CD4-positive, CD25-positive, alpha-beta regulatory T cell (primary cell): ENCODE data around the gene PRKCE. TPM values are rescaled to one million over a fixed set of nuclear protein-coding genes. Genes with fewer than 3 reads are reported as not detected.

Experiments used
- ATAC-seq, 2 donors: fragments of 150-1000 bp; cut with Tn5 transposase; one replicate each; pipeline ENCODE4 v1.10.0; 2021; ENCODE audit warnings: low read depth in 2 of 2, moderate number of reproducible peaks in 2 of 2, moderate library complexity in 1 of 2
- DNase-seq, 3 donors: peaks; one replicate each; pipeline versions ENCODE4 v3.0.0 to v3.0.0-alpha.2; 2012 to 2022; ENCODE audit warnings: mixed read lengths in 1 of 3
- H3K27ac ChIP-seq: one replicate; pipeline ENCODE4 v1.7.0; 2013; ENCODE audit warnings: mild to moderate bottlenecking, low read length; ENCODE audit not compliant: insufficient read depth, poor library complexity, severe bottlenecking
- H3K27me3 ChIP-seq: one replicate; pipeline ENCODE4 v1.7.0; 2013; ENCODE audit warnings: low read length; ENCODE audit not compliant: control insufficient read depth, insufficient read depth
- H3K36me3 ChIP-seq: one replicate; pipeline ENCODE4 v1.7.0; 2013; ENCODE audit warnings: mild to moderate bottlenecking, low read length, moderate library complexity; ENCODE audit not compliant: control insufficient read depth, insufficient read depth
- H3K4me1 ChIP-seq: 2 replicates; pipeline ENCODE4 v1.7.0; 2013; ENCODE audit warnings: mild to moderate bottlenecking, low read length; ENCODE audit not compliant: insufficient read depth, control insufficient read depth, poor library complexity, severe bottlenecking
- H3K4me3 ChIP-seq: one replicate; pipeline ENCODE4 v1.7.0; 2013; ENCODE audit warnings: low read depth, mild to moderate bottlenecking, low read length, moderate library complexity
- H3K9me3 ChIP-seq, 2 experiments: 1 replicate in 1 of 2; 2 replicates in 1 of 2; pipeline ENCODE4 v1.7.0; 2013; ENCODE audit warnings: low read length in 2 of 2, mild to moderate bottlenecking in 1 of 2, moderate library complexity in 1 of 2; ENCODE audit not compliant: control insufficient read depth in 2 of 2
- H3K27ac Mint-ChIP-seq, 3 donors: one replicate each; pipeline ENCODE4 v1.8.0; 2020 to 2022; ENCODE audit warnings: mild to moderate bottlenecking in 3 of 3, mixed read lengths in 3 of 3, moderate library complexity in 2 of 3
- H3K27me3 Mint-ChIP-seq: one replicate; pipeline ENCODE4 v1.8.0; 2022; ENCODE audit warnings: mild to moderate bottlenecking, mixed read lengths
- H3K36me3 Mint-ChIP-seq: one replicate; pipeline ENCODE4 v1.8.0; 2020; ENCODE audit warnings: mixed read lengths
- H3K4me1 Mint-ChIP-seq, 4 donors: one replicate each; pipeline ENCODE4 v1.8.0; 2020 to 2022; ENCODE audit warnings: mixed read lengths in 4 of 4, mild to moderate bottlenecking in 1 of 4
- H3K4me3 Mint-ChIP-seq, 4 donors: one replicate each; pipeline ENCODE4 v1.8.0; 2020 to 2022; ENCODE audit warnings: mild to moderate bottlenecking in 4 of 4, mixed read lengths in 4 of 4, moderate library complexity in 3 of 4
- H3K9me3 Mint-ChIP-seq, 7 donors: one replicate each; pipeline ENCODE4 v1.8.0; 2020 to 2022; ENCODE audit warnings: mixed read lengths in 7 of 7, mild to moderate bottlenecking in 3 of 7, moderate library complexity in 2 of 7
- polyA plus RNA-seq, 4 donors: library from polyadenylated mRNA; unstranded; fragments of 300-500 nt; fragmentation: Illumina TruSeq; gene quantifications; one replicate each; pipeline ENCODE4 v1.2.3, GENCODE V29; 2021
- total RNA-seq: library from RNA; stranded (reverse); gene quantifications from one replicate; pipeline ENCODE4 v1.2.3, GENCODE V29; 2022

PRKCE gene
- total and polyA plus RNA-seq, 5 donors from 2014 or later: 0.78 to 16.5 (median 1.3) TPM

DNA sequence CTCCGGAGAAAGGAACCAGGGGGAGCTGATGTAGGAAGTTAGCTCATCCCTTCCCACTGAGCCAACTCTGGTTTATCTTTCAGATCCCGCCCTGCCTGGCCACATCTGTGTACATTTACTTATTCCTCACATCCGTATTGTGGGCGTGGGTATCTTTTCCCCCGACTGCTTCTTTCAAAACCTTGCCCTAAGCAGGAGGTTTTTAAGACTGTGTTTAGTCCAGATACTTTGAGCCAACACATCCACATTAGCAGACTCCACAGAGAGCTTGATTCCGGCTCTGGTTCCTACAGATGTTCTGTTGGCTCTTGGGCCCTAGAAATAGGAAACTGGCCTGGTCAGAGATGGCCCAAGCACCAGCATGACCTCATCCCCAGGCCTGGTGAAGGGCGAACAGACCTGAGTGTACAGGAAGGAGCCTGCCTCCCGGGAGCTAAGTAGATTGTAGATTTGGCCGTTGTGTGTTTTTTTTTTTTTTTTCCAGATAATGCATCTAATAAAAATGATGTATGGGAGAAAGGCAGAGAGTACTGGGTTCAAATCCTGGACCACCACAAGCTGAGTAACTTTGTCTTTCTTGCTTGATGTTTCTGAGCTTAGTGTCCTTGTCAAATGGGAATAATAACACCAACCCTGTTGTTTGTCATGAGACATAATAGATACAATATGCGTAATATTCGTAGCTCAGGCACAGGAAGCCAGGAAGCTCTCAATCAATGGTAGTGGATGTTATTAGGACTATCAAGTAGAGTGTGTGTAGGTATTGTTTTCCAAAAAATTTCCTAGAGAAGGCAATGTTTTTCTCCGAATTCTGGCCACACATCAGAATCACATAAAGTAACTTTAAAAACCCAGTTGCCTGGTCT, 92.3 kb downstream of the PRKCE start:
- Histone ChIP-seq H3K9me3 (no peaks in the 10 kb centered on the region), H3K4me3 (no peak overlapping the region), H3K36me3 (no peaks in the 10 kb centered on the region), H3K27me3 (no peaks in the 10 kb centered on the region), H3K4me1 (no peaks in the 10 kb centered on the region), H3K27ac (no peak overlapping the region)
- no peaks in the 10 kb centered on the region for H3K36me3 Mint-ChIP-seq
- H3K9me3 Mint-ChIP-seq: peaks cover 0 to 9% (median 1%) of the 10 kb centered on the region in 7 donors
- ATAC-seq (no peak), DNase-seq (no peak)
- peaks cover 0 to 6% (median 1%) of the 10 kb centered on the region in 4 donors for H3K4me1 Mint-ChIP-seq
- no peak overlapping the region for H3K27ac Mint-ChIP-seq
- no peak overlapping the region for H3K4me3 Mint-ChIP-seq
- H3K27me3 Mint-ChIP-seq: peaks cover 6% of the 10 kb centered on the region

DNA sequence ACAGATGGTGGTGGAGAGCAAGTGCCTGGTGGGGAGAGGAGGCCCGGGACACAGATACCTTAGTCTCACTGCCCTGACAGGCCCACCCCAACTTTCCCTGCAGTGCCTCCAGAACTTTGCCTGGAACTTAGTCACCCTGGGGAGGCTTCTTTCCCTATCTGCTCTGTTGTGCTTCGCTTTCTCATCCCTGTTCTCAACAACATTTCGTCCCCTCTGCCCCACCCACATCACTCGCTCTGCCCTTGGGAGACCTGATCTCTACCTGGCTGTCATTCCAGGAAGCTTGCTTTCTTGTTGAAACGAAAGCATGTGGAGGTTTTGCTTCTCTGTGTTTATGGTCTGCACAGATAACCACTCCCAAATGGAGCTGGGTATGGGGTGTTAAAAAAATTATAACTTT, 93.8 kb downstream of the PRKCE start:
- no peak overlapping the region for H3K27ac ChIP-seq
- no peaks in the 10 kb centered on the region for H3K4me1 ChIP-seq
- H3K36me3 ChIP-seq: no peaks in the 10 kb centered on the region
- H3K27me3 ChIP-seq: no peaks in the 10 kb centered on the region
- ATAC-seq (no peak), DNase-seq (no peak)
- Mint-ChIP-seq H3K9me3 (peaks cover 0 to 9% (median 1%) of the 10 kb centered on the region in 7 donors), H3K4me3 (no peak overlapping the region), H3K4me1 (peaks cover 0 to 8% (median 1%) of the 10 kb centered on the region in 4 donors), H3K27me3 (peaks cover 6% of the 10 kb centered on the region), H3K27ac (no peak overlapping the region), H3K36me3 (no peaks in the 10 kb centered on the region)
- H3K4me3 ChIP-seq: no peak overlapping the region
- H3K9me3 ChIP-seq: no peaks in the 10 kb centered on the region

DNA sequence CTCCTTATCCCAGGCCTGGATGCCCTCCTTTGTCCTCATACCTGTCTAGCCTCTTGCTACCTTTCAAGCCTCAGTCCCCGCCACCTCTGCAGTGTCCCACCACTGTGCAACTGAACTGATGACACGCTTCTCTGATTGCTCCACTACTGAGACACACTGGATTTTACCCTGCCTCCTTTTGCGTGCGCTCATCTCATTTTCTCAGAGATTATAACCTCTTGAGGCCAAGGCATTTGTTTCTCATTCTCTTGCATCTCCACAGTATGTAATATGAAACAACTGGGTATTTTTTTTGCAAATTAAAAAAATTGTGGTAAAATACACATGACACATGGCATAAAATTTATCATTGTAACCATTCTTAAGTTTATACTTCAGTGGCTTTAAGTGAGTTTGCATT, 95.4 kb downstream of the PRKCE start:
- no peak for DNase-seq
- Mint-ChIP-seq H3K9me3 (peaks cover 0 to 9% (median 3%) of the 10 kb centered on the region in 7 donors), H3K4me3 (no peak overlapping the region)

DNA sequence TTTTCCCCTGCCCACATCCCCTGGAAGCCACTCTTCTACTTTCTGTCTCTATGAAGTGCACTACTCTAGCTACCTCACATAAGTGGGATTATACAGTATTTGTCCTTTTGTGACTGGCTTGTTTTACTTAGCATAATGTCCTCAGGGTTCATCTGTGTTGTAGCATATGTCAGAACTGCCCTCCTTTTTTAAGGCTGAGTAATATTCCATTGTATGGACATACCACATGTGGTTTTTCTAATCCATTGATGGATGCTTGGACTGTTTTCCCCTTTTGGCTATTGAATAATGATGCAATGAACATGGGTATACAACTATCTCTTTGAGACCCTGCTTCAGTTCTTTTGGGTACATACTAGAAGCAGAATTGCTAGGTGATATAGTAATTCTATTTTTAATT, 95.9 kb downstream of the PRKCE start:
- Mint-ChIP-seq H3K4me1 (peaks cover 0 to 9% (median 2%) of the 10 kb centered on the region in 4 donors), H3K9me3 (peaks cover 0 to 9% (median 3%) of the 10 kb centered on the region in 7 donors), H3K27me3 (peaks cover 6% of the 10 kb centered on the region), H3K4me3 (no peak overlapping the region), H3K36me3 (no peaks in the 10 kb centered on the region), H3K27ac (no peak overlapping the region)
- H3K27ac ChIP-seq: no peak overlapping the region
- H3K9me3 ChIP-seq: no peaks in the 10 kb centered on the region
- no peak for DNase-seq
- no peaks in the 10 kb centered on the region for H3K36me3 ChIP-seq
- no peaks in the 10 kb centered on the region for H3K27me3 ChIP-seq
- no peak overlapping the region for H3K4me3 ChIP-seq
- ATAC-seq: no peak
- H3K4me1 ChIP-seq: no peaks in the 10 kb centered on the region

More for the DNA sequence above, 95.4 kb downstream of the PRKCE start:
- H3K27me3 ChIP-seq: no peaks in the 10 kb centered on the region
- H3K36me3 ChIP-seq: no peaks in the 10 kb centered on the region
- ATAC-seq: no peak
- H3K4me3 ChIP-seq: no peak overlapping the region
- H3K9me3 ChIP-seq: no peaks in the 10 kb centered on the region
- H3K36me3 Mint-ChIP-seq: no peaks in the 10 kb centered on the region
- H3K4me1 ChIP-seq: no peaks in the 10 kb centered on the region
- H3K27ac ChIP-seq: no peak overlapping the region
- peaks cover 0 to 11% (median 2%) of the 10 kb centered on the region in 4 donors for H3K4me1 Mint-ChIP-seq
- peaks cover 6% of the 10 kb centered on the region for H3K27me3 Mint-ChIP-seq
- no peak overlapping the region for H3K27ac Mint-ChIP-seq

DNA sequence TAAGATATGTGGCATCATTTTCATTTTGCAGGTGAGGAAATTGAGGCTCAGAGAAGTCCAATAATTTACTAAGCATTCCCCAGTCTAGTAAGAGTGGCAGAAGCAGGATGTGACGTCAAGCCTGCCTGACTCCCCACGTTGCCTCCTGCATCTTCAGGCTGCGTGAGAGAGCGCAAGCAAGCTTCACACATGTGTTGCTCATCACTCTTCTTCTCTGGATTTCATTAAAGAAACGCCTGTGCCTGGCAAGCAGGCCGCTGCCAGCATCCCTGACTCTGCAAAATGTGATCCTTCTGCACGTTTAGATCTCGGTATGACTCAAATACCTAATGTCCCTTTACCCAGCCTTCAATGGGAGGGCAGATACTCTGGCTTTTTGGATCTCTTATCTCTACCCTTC, 96.8 kb downstream of the PRKCE start:
- Histone ChIP-seq H3K36me3 (no peaks in the 10 kb centered on the region), H3K9me3 (no peaks in the 10 kb centered on the region), H3K27ac (no peak overlapping the region), H3K27me3 (no peaks in the 10 kb centered on the region), H3K4me3 (no peak overlapping the region), H3K4me1 (no peaks in the 10 kb centered on the region)
- peaks cover 0 to 9% (median 2%) of the 10 kb centered on the region in 4 donors for H3K4me1 Mint-ChIP-seq
- ATAC-seq (no peak), DNase-seq (no peak)
- H3K27ac Mint-ChIP-seq: peak overlapping the region in 1 of 3 donors; percentile 53
- peaks cover 6% of the 10 kb centered on the region for H3K27me3 Mint-ChIP-seq
- no peak overlapping the region for H3K4me3 Mint-ChIP-seq
- peaks cover 0 to 9% (median 3%) of the 10 kb centered on the region in 7 donors for H3K9me3 Mint-ChIP-seq
- H3K36me3 Mint-ChIP-seq: no peaks in the 10 kb centered on the region

DNA sequence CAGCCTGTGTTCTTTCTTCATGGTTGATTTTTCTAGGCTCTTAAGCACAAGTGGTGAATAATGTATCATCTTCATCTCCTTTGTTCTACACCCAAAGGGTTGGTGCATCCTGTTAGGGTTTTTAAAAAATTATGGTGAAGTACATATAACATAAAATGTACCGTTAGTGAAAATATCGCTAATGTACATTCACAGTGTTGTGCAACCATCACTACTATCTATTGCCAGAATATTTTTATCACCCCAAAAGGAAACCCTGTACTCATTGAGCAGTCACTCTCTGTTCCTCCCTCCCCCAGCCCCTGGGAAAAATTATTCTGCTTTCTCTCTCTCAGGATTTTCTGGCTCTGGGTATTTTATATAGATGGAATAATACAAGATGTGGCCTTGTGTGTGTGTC, 98.5 kb downstream of the PRKCE start:
- Histone ChIP-seq H3K36me3 (no peaks in the 10 kb centered on the region), H3K4me3 (no peak overlapping the region), H3K27ac (no peak overlapping the region), H3K27me3 (no peaks in the 10 kb centered on the region), H3K9me3 (no peaks in the 10 kb centered on the region), H3K4me1 (no peaks in the 10 kb centered on the region)
- Mint-ChIP-seq H3K27me3 (peaks cover 6% of the 10 kb centered on the region), H3K4me3 (no peak overlapping the region), H3K27ac (no peak overlapping the region), H3K9me3 (peaks cover 0 to 9% (median 3%) of the 10 kb centered on the region in 7 donors), H3K4me1 (peaks cover 0 to 9% (median 2%) of the 10 kb centered on the region in 4 donors), H3K36me3 (no peaks in the 10 kb centered on the region)
- no peak for ATAC-seq
- DNase-seq: no peak

DNA sequence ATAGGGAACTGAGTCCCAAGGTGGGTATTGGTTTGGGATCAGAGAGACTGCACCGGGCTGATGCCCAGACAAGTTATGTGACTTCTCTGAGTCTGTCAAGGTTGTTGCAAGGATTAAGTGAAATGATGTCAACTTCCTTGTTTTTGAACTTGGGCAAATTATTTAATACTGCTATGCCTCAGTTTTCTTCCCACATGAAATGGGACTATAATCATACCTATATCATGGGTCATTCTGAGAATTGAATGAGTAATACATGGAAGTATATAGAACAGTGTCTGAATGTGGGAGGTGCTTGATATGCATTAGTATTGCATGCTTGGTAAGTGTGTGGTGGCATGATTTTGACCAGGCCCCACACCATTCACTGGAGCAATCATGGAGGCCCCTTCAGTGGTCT, 99.0 kb downstream of the PRKCE start:
- Histone ChIP-seq H3K9me3 (no peaks in the 10 kb centered on the region), H3K36me3 (no peaks in the 10 kb centered on the region), H3K27me3 (no peaks in the 10 kb centered on the region), H3K4me1 (no peaks in the 10 kb centered on the region), H3K27ac (no peak overlapping the region), H3K4me3 (no peak overlapping the region)
- H3K27ac Mint-ChIP-seq: no peak overlapping the region
- H3K9me3 Mint-ChIP-seq: peaks cover 0 to 9% (median 3%) of the 10 kb centered on the region in 7 donors
- no peak overlapping the region for H3K4me3 Mint-ChIP-seq
- no peak for DNase-seq
- ATAC-seq: no peak
- H3K4me1 Mint-ChIP-seq: peaks cover 0 to 9% (median 2%) of the 10 kb centered on the region in 4 donors
- H3K27me3 Mint-ChIP-seq: peaks cover 1% of the 10 kb centered on the region
- no peaks in the 10 kb centered on the region for H3K36me3 Mint-ChIP-seq

DNA sequence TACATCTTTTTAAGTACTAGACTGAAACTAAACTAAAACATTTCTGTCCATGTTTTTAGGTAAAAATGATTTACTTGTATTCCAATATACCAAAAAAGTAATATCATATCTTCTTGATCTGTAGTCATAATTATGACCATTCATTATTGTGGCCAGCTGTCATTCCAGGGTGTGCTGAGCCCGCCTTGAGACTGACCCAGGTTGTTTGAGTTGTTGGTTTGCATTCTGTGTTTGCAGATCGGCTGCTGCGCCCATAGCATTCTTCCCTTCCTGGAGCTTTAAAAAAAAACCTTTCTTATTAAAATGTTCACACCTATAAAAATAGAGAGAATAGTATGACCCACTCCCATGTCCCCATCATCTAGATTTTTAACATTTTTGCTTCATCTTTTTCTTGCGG, 101.9 kb downstream of the PRKCE start:
- H3K36me3 ChIP-seq: no peaks in the 10 kb centered on the region
- ATAC-seq: no peak
- Mint-ChIP-seq H3K4me1 (peaks cover 0 to 9% (median 2%) of the 10 kb centered on the region in 4 donors), H3K4me3 (no peak overlapping the region), H3K27ac (peak overlapping the region in 1 of 3 donors; percentile 8), H3K27me3 (peaks cover 4% of the 10 kb centered on the region), H3K36me3 (no peaks in the 10 kb centered on the region), H3K9me3 (peaks cover 0 to 2% (median 0%) of the 10 kb centered on the region in 7 donors)
- no peaks in the 10 kb centered on the region for H3K9me3 ChIP-seq
- no peak overlapping the region for H3K27ac ChIP-seq
- H3K4me3 ChIP-seq: no peak overlapping the region
- no peaks in the 10 kb centered on the region for H3K4me1 ChIP-seq
- DNase-seq: no peak
- no peaks in the 10 kb centered on the region for H3K27me3 ChIP-seq
